Measurements from ENCODE around the gene LPCAT3.
"Not testable (repeated sequence)": the region's sequence is repeated elsewhere in the genome, so short reads cannot be mapped to it uniquely, and the experiment has no call there.

LPCAT3 gene

GRCh38 chr12:7045913-7046312 lies 27.6 kb upstream of the LPCAT3 start:
- no peak overlapping the region for H3K4me3 ChIP-seq (replicated peaks; ENCODE audit: low read depth, low read length)
- TF ChIP-seq, protein P1, sequence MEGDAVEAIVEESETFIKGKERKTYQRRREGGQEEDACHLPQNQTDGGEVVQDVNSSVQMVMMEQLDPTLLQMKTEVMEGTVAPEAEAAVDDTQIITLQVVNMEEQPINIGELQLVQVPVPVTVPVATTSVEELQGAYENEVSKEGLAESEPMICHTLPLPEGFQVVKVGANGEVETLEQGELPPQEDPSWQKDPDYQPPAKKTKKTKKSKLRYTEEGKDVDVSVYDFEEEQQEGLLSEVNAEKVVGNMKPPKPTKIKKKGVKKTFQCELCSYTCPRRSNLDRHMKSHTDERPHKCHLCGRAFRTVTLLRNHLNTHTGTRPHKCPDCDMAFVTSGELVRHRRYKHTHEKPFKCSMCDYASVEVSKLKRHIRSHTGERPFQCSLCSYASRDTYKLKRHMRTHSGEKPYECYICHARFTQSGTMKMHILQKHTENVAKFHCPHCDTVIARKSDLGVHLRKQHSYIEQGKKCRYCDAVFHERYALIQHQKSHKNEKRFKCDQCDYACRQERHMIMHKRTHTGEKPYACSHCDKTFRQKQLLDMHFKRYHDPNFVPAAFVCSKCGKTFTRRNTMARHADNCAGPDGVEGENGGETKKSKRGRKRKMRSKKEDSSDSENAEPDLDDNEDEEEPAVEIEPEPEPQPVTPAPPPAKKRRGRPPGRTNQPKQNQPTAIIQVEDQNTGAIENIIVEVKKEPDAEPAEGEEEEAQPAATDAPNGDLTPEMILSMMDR (IDR thresholded peaks at IDR 0.05; ENCODE audit: insufficient read depth, low read length, poor library complexity, severe bottlenecking): no peak
- no peak for DNase-seq (ENCODE audit: extremely low read depth, insufficient read length)

DNA sequence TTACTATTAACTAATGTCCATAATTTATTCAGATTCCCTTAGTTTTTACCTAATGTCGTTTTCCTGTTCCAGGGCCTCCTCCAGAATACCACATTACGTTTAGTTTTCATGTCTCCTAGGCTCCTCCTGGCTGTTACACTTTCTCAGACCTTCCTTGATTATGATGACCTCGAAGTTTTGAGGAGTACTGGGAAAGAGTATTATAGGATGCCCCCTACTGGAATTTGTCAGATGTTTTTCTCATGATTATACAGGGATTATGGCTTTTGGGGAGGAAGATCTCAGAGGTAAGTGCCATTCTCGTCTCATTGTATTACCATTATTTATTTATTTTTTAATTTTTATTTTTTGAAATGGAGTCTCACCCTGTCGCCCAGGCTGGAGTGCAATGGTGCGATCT lies 24.6 kb upstream of the LPCAT3 start:
- no peak for DNase-seq (ENCODE audit: extremely low read depth, insufficient read length)

More at GRCh38 chr12:7045913-7046312, 27.6 kb upstream of the LPCAT3 start:
- H3K27me3 ChIP-seq (replicated peaks; ENCODE audit: control insufficient read depth, insufficient read depth, low read length): no peaks in the 10 kb centered on the region
- H3K36me3 ChIP-seq (ENCODE audit: control insufficient read depth, insufficient read depth, low read length): no peaks in the 10 kb centered on the region

DNA sequence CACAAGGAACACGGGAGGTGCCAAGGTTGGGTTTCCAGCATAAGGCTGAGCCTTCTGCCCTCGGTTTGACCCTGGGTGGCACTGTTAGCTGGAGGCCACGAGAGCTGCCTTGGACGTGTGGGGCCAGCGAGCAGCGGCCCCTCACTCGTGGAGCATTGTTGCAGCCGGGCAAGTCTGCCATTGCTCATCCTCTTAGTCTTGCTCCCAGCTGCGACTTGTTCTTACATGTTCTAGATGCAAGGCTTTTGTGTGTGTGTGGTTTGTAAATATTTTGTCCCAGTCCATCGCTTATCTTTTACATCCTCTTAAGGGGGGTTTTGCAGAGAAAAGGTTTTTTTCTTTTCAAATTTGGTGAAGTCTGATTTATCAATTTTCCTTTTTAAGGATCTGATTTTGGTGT lies 21.1 kb upstream of the LPCAT3 start:
- no peak overlapping the region for H3K4me3 ChIP-seq (replicated peaks; ENCODE audit: low read depth, low read length)

More for the DNA sequence above, 24.6 kb upstream of the LPCAT3 start:
- TF ChIP-seq, protein P1 (IDR thresholded peaks at IDR 0.05; ENCODE audit: insufficient read depth, low read length, poor library complexity, severe bottlenecking): peak; percentile 11
- Histone ChIP-seq H3K27me3 (replicated peaks; ENCODE audit: control insufficient read depth, insufficient read depth, low read length) (no peaks in the 10 kb centered on the region), H3K36me3 (ENCODE audit: control insufficient read depth, insufficient read depth, low read length) (no peaks in the 10 kb centered on the region), H3K4me3 (replicated peaks; ENCODE audit: low read depth, low read length) (no peak overlapping the region)

DNA sequence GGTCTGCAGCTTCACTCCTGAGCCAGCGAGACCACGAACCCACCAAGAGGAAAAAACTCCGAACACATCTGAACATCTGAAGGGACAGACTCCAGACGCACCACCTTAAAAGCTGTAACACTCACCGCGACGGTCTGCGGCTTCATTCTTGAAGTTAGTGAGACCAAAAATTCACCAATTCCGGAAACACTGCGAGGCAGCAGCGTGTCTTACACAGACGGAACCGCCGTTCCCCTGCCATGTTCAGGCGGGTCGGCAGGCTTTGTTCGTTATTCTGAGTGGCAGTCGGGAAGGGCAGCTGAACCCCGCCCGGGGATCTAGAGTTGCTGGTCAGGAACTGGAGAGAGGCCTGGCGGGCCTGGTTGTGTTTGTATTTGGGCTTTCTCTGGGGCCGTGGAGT lies 20.3 kb upstream of the LPCAT3 start:
- no peaks in the 10 kb centered on the region for H3K27me3 ChIP-seq (replicated peaks; ENCODE audit: control insufficient read depth, insufficient read depth, low read length)
- no peaks in the 10 kb centered on the region for H3K36me3 ChIP-seq (ENCODE audit: control insufficient read depth, insufficient read depth, low read length)
- TF ChIP-seq, protein P1 (IDR thresholded peaks at IDR 0.05; ENCODE audit: insufficient read depth, low read length, poor library complexity, severe bottlenecking): no peak
- DNase-seq (ENCODE audit: extremely low read depth, insufficient read length): no peak
- no peak overlapping the region for H3K4me3 ChIP-seq (replicated peaks; ENCODE audit: low read depth, low read length)

More for the DNA sequence above, 21.1 kb upstream of the LPCAT3 start:
- no peak for DNase-seq (ENCODE audit: extremely low read depth, insufficient read length)
- Histone ChIP-seq H3K27me3 (replicated peaks; ENCODE audit: control insufficient read depth, insufficient read depth, low read length) (no peaks in the 10 kb centered on the region), H3K36me3 (ENCODE audit: control insufficient read depth, insufficient read depth, low read length) (no peaks in the 10 kb centered on the region)
- TF ChIP-seq, protein P1 (IDR thresholded peaks at IDR 0.05; ENCODE audit: insufficient read depth, low read length, poor library complexity, severe bottlenecking): no peak

DNA sequence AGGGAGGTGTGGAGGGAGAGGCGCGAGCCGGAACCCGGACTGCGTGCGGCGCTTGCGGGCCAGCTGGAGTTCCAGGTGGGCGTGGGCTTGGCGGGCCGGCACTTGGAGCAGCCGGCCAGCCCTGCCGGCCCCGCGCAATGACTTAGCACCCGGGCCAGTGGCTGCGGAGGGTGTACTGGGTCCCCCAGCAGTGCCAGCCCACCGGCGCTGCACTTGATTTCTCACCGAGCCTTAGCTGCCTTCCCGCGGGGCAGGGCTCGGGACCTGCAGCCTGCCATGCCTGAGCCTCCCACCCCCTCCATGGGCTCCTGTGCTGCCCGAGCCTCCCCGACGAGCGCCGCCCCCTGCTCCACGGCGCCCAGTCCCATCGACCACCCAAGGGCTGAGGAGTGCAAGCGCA lies 19.1 kb upstream of the LPCAT3 start:
- not testable (repeated sequence) for H3K4me3 ChIP-seq (replicated peaks; ENCODE audit: low read depth, low read length); H3K36me3 ChIP-seq (ENCODE audit: control insufficient read depth, insufficient read depth, low read length); DNase-seq (ENCODE audit: extremely low read depth, insufficient read length); H3K27me3 ChIP-seq (replicated peaks; ENCODE audit: control insufficient read depth, insufficient read depth, low read length)

DNA sequence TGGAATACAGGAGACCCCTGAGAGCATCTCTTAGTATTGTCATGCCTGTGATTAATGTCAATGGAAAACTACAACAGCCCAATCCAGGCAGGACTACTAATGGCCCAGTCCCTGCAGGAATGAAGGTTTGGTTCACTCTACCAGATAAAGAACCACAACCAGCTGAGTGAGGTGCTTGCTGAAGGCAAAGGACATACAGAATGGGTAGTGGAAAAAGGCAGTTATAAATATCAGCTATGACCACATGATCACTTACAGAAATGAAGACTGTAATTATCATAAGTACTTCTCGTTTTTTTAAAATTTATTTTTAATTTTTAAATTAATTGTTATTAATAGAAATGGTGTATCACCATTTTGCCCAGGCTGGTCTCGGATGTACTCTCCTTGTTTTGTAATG lies 17.2 kb upstream of the LPCAT3 start:
- H3K27me3 ChIP-seq (replicated peaks; ENCODE audit: control insufficient read depth, insufficient read depth, low read length): no peaks in the 10 kb centered on the region
- no peak for DNase-seq (ENCODE audit: extremely low read depth, insufficient read length)

More for the DNA sequence above, 17.2 kb upstream of the LPCAT3 start:
- Histone ChIP-seq H3K4me3 (replicated peaks; ENCODE audit: low read depth, low read length) (no peak overlapping the region), H3K36me3 (ENCODE audit: control insufficient read depth, insufficient read depth, low read length) (no peaks in the 10 kb centered on the region)
- TF ChIP-seq, protein P1 (IDR thresholded peaks at IDR 0.05; ENCODE audit: insufficient read depth, low read length, poor library complexity, severe bottlenecking): no peak
